ENCODE data around the gene TMCO4. TPM values are rescaled to one million over a fixed set of nuclear protein-coding genes. Genes with fewer than 3 reads are reported as not detected.
A peak's percentile ranks its signal among the peaks of the same experiment; 100 is the strongest.

TMCO4 gene
- total and polyA plus RNA-seq, 2 donors (not counting 3 experiments of a cell fraction or from before 2014, with no cell fraction given) = 7.6 to 10.3 TPM

- H3K9ac ChIP-seq (replicated peaks; ENCODE audit: extremely low read depth, insufficient read depth, low read length) = no peak overlapping the region
- no TSS peak for BruUV-seq (replicated peaks)
- FAIRE-seq (peak; percentile 76), DNase-seq (ENCODE audit: low read depth, low spot score) (peak; percentile 38)
- intact Hi-C loops (cut with micrococcal nuclease) (loop anchor here (1.0 kb wide), 3 partner anchors 49 to 150 kb away; no protein-coding TSS in a partner anchor), dilution Hi-C loops (cut with MboI; ENCODE audit: extremely low pct_ligation_motif_present, low sequenced_read_pairs) (no loop called here)
- H3K4me3 ChIP-seq (replicated peaks in 1 of 3; ENCODE audit: insufficient read depth in 1 of 3, low read depth in 1 of 3, low read length in 3 of 3) = no peak overlapping the region
- no peaks in the 10 kb centered on the region for H4K20me1 ChIP-seq (replicated peaks; ENCODE audit: control insufficient read depth, extremely low read depth, insufficient read depth, low read length)
- no peaks in the 10 kb centered on the region for H3K27me3 ChIP-seq (ENCODE audit: control insufficient read depth in 2 of 2, insufficient read depth in 2 of 2, low read length in 2 of 2)
- POLR2A ChIA-PET = no interaction called here
- CTCF ChIA-PET = interaction anchor here (0.8 to 2.3 kb wide), 15 partner anchors 10 to 150 kb away, joined by 3 to 21 read pairs (median 4); no protein-coding TSS in a partner anchor
- no peak overlapping the region for H3K4me2 ChIP-seq (ENCODE audit: insufficient read depth, low read length)
- no peak overlapping the region for H3K27ac ChIP-seq (ENCODE audit: insufficient read depth, low read depth, low read length)
- no peaks in the 10 kb centered on the region for H3K79me2 ChIP-seq (ENCODE audit: control insufficient read depth, insufficient read depth, low read length)
- peak overlapping the region; percentile 7 for H2AFZ ChIP-seq (ENCODE audit: low read depth, low read length)
- H3K4me1 ChIP-seq (ENCODE audit: control insufficient read depth, extremely low read depth, insufficient read depth, low read length) = no peaks in the 10 kb centered on the region
- TF ChIP-seq POLR2AphosphoS5 (IDR thresholded peaks at IDR 0.05; ENCODE audit: insufficient read depth, low read depth, low read length) = no peak
- TF ChIP-seq POLR2A (IDR thresholded peaks at IDR 0.05; ENCODE audit: low read depth, low read length) = no peak
- TF ChIP-seq GATA2 (IDR thresholded peaks at IDR 0.05; ENCODE audit: insufficient read depth, insufficient read length, low read depth, low read length) = no peak
- TF ChIP-seq, protein P1, sequence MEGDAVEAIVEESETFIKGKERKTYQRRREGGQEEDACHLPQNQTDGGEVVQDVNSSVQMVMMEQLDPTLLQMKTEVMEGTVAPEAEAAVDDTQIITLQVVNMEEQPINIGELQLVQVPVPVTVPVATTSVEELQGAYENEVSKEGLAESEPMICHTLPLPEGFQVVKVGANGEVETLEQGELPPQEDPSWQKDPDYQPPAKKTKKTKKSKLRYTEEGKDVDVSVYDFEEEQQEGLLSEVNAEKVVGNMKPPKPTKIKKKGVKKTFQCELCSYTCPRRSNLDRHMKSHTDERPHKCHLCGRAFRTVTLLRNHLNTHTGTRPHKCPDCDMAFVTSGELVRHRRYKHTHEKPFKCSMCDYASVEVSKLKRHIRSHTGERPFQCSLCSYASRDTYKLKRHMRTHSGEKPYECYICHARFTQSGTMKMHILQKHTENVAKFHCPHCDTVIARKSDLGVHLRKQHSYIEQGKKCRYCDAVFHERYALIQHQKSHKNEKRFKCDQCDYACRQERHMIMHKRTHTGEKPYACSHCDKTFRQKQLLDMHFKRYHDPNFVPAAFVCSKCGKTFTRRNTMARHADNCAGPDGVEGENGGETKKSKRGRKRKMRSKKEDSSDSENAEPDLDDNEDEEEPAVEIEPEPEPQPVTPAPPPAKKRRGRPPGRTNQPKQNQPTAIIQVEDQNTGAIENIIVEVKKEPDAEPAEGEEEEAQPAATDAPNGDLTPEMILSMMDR (IDR thresholded peaks at IDR 0.05; ENCODE audit: extremely low read depth in 1 of 2, insufficient read depth in 1 of 2, low read depth in 1 of 2, low read length in 2 of 2) = peak; percentile 65 to 79
- no peak for TF ChIP-seq MYC (IDR thresholded peaks at IDR 0.05; ENCODE audit: low read depth, low read length)
- TF ChIP-seq JUN (IDR thresholded peaks at IDR 0.05; ENCODE audit: borderline replicate concordance, insufficient read depth, insufficient read length, low read depth) = no peak
- H3K9me1 ChIP-seq (replicated peaks; ENCODE audit: control insufficient read depth, extremely low read depth, insufficient read depth, low read length) = no peaks in the 10 kb centered on the region
- no peaks in the 10 kb centered on the region for H3K36me3 ChIP-seq (ENCODE audit: control insufficient read depth in 2 of 2, extremely low read depth in 1 of 2, insufficient read depth in 2 of 2, low read length in 2 of 2)
- H3K9me3 ChIP-seq (replicated peaks; ENCODE audit: control insufficient read depth, insufficient read depth, low read length) = no peaks in the 10 kb centered on the region
These were observed 11.6 kb upstream of the TMCO4 start for GRCh38 chr1:19811206-19811851.
